ENCODE results near the gene ITM2B.

DNA sequence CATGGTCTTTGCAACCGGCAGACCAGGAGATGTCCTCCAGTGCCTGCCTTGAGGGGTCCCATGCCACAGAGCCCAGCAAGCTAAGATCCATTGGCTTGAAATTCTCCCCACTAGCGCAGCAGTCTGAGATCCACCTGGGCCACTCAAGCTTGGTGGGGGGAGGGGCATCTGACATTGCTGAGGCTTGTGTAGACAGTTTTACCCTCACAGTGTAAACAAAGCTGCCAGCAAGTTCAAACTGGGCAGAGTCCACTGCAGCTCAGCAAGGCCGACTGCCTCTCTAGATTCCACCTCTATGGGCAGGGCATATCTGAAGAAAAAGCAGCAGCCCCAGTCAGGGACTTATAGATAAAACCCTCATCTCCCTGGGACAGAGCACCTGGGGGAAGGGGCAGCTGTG is 32.0 kb upstream of the ITM2B start:
- TF ChIP-seq, protein P1, sequence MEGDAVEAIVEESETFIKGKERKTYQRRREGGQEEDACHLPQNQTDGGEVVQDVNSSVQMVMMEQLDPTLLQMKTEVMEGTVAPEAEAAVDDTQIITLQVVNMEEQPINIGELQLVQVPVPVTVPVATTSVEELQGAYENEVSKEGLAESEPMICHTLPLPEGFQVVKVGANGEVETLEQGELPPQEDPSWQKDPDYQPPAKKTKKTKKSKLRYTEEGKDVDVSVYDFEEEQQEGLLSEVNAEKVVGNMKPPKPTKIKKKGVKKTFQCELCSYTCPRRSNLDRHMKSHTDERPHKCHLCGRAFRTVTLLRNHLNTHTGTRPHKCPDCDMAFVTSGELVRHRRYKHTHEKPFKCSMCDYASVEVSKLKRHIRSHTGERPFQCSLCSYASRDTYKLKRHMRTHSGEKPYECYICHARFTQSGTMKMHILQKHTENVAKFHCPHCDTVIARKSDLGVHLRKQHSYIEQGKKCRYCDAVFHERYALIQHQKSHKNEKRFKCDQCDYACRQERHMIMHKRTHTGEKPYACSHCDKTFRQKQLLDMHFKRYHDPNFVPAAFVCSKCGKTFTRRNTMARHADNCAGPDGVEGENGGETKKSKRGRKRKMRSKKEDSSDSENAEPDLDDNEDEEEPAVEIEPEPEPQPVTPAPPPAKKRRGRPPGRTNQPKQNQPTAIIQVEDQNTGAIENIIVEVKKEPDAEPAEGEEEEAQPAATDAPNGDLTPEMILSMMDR (optimal IDR thresholded peaks at IDR 0.05 in 1 of 3, IDR thresholded peaks at IDR 0.05 in 1 of 3, conservative IDR thresholded peaks at IDR 0.05 in 1 of 3; ENCODE audit: extremely low read depth in 1 of 3, insufficient read depth in 2 of 3, low read length in 3 of 3), result no peak
- TF ChIP-seq EZH2 (IDR thresholded peaks at IDR 0.05; ENCODE audit: low read length), result no peak
